Activated B cell treated with CpG ODN at 0.5 μM for 24 hours (primary cell): ENCODE results near the gene PPP2R2B. TPM values are rescaled to one million over a fixed set of nuclear protein-coding genes. Genes with fewer than 3 reads are reported as not detected.

Source experiments
- ATAC-seq: fragments of 200-7000 bp; cut with Tn5 transposase; one replicate; pipeline ENCODE4 v1.10.0; 2021; ENCODE audit warnings: low read depth, mild to moderate bottlenecking, moderate library complexity
- CTCF ChIA-PET: fragments of 350-600 bp; sonication (Branson Sonifier 250); formaldehyde crosslinking; loops from one replicate; lab custom pipeline; 2021; ENCODE audit warnings: antibody characterized with exemption; lab: Charles Lee
- POLR2A ChIA-PET: fragments of 350-600 bp; sonication (Branson Sonifier 250); formaldehyde crosslinking; loops from one replicate; lab custom pipeline; 2021; ENCODE audit warnings: antibody characterized with exemption; lab: Charles Lee
- DNase-seq: peaks from one replicate; pipeline ENCODE4 v3.0.0; 2022
- H3K27ac Mint-ChIP-seq: one replicate; pipeline ENCODE4 v1.8.0; 2020; ENCODE audit warnings: mixed read lengths
- H3K27me3 Mint-ChIP-seq: one replicate; pipeline ENCODE4 v1.8.0; 2021; ENCODE audit warnings: mixed read lengths
- H3K36me3 Mint-ChIP-seq: one replicate; pipeline ENCODE4 v1.8.0; 2021; ENCODE audit warnings: low read depth, mixed read lengths
- H3K4me1 Mint-ChIP-seq: one replicate; pipeline ENCODE4 v1.8.0; 2021; ENCODE audit warnings: mixed read lengths
- H3K4me3 Mint-ChIP-seq: one replicate; pipeline ENCODE4 v1.8.0; 2020; ENCODE audit warnings: mild to moderate bottlenecking, mixed read lengths
- H3K9me3 Mint-ChIP-seq: one replicate; pipeline ENCODE4 v1.8.0; 2020; ENCODE audit warnings: mixed read lengths
- intact Hi-C: fragments of 100-400 bp; cut with micrococcal nuclease; formaldehyde crosslinking; loops from one replicate; pipeline ENCODE4 v1.15.1; 2024
- total RNA-seq: library from RNA; stranded (reverse); gene quantifications from 2 replicates; pipeline ENCODE4 v1.2.3, GENCODE V29; 2022
- TF ChIP-seq, protein P1 (sequence below): fragments of 200-600 bp; IDR thresholded peaks from one replicate; pipeline ENCODE4 v1.8.0; 2022; ENCODE audit warnings: antibody characterized with exemption, mild to moderate bottlenecking

The PPP2R2B gene
- total RNA-seq, 1 donor from 2014 or later, result not detected

- no peak for DNase-seq
- no peaks in the 10 kb centered on the region for H3K4me1 Mint-ChIP-seq
- ATAC-seq, result no peak
- no peaks in the 10 kb centered on the region for H3K36me3 Mint-ChIP-seq
- no peak overlapping the region for H3K27ac Mint-ChIP-seq
- no peaks in the 10 kb centered on the region for H3K27me3 Mint-ChIP-seq
- no peaks in the 10 kb centered on the region for H3K9me3 Mint-ChIP-seq
- no peak overlapping the region for H3K4me3 Mint-ChIP-seq
- TF ChIP-seq, protein P1, sequence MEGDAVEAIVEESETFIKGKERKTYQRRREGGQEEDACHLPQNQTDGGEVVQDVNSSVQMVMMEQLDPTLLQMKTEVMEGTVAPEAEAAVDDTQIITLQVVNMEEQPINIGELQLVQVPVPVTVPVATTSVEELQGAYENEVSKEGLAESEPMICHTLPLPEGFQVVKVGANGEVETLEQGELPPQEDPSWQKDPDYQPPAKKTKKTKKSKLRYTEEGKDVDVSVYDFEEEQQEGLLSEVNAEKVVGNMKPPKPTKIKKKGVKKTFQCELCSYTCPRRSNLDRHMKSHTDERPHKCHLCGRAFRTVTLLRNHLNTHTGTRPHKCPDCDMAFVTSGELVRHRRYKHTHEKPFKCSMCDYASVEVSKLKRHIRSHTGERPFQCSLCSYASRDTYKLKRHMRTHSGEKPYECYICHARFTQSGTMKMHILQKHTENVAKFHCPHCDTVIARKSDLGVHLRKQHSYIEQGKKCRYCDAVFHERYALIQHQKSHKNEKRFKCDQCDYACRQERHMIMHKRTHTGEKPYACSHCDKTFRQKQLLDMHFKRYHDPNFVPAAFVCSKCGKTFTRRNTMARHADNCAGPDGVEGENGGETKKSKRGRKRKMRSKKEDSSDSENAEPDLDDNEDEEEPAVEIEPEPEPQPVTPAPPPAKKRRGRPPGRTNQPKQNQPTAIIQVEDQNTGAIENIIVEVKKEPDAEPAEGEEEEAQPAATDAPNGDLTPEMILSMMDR, result no peak
- ChIA-PET POLR2A (no interaction called here), CTCF (no interaction called here)
- intact Hi-C loops, result no loop called here
Observed at GRCh38 chr5:146917931-146918330, 39.4 kb upstream of the PPP2R2B start.

DNA sequence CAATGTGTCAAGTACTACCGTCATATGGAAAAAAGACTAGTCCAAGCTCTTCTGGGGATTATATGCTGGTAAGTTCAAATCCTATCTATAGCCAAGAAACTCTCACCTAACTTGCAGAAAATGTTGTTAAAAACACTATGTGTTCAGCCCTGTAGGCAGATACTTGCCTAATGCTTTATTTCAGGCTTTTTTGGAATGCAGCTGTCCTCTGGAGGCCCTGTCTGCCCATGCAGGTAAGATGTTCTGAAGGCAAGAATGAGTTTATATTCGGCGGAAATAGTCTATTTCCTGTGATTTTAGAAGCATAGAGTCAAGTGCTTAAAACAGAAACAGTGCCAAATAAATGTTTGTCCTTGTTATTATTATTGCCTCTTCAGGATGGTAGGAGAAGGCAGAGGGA, 34.3 kb upstream of the PPP2R2B start:
- CTCF ChIA-PET, result no interaction called here
- intact Hi-C loops, result no loop called here
- DNase-seq (no peak), ATAC-seq (no peak)
- H3K36me3 Mint-ChIP-seq, result no peaks in the 10 kb centered on the region
- TF ChIP-seq, protein P1, result no peak
- no peaks in the 10 kb centered on the region for H3K9me3 Mint-ChIP-seq
- H3K4me3 Mint-ChIP-seq, result no peak overlapping the region
- H3K4me1 Mint-ChIP-seq, result no peaks in the 10 kb centered on the region
- no peak overlapping the region for H3K27ac Mint-ChIP-seq
- no peaks in the 10 kb centered on the region for H3K27me3 Mint-ChIP-seq
- POLR2A ChIA-PET, result no interaction called here

DNA sequence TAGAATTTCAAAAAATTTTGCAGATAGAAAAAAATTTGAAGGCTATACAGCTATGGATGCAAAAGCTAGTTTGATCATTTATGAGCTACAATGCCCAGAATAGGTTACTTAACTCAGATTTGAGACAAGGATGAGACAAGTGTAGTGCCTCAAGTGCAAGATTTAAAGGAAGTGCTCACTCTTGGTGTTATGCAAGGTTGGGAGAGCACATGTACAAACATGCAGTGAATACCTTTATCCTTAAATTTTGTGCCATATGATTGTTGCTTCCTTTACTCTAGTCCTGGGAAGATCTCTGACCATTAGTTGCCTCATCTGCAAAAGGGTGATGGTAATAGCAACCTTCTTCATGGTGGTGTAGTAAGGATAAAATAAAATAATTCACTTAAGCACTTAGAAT, 31.7 kb upstream of the PPP2R2B start:
- no peak overlapping the region for H3K4me3 Mint-ChIP-seq
- ATAC-seq, result no peak
- POLR2A ChIA-PET, result no interaction called here

GRCh38 chr5:146909255-146910068, 30.9 kb upstream of the PPP2R2B start:
- H3K27me3 Mint-ChIP-seq, result no peaks in the 10 kb centered on the region
- no peaks in the 10 kb centered on the region for H3K36me3 Mint-ChIP-seq

More for the DNA sequence above, 31.7 kb upstream of the PPP2R2B start:
- Mint-ChIP-seq H3K27ac (no peak overlapping the region), H3K9me3 (peaks cover 2% of the 10 kb centered on the region), H3K27me3 (no peaks in the 10 kb centered on the region), H3K4me1 (no peaks in the 10 kb centered on the region), H3K36me3 (no peaks in the 10 kb centered on the region)
- intact Hi-C loops, result no loop called here
- CTCF ChIA-PET, result no interaction called here
- no peak for DNase-seq
- TF ChIP-seq, protein P1, result no peak

GRCh38 chr5:146906803-146907202, 28.2 kb upstream of the PPP2R2B start:
- no peak overlapping the region for H3K27ac Mint-ChIP-seq
- ATAC-seq (no peak), DNase-seq (no peak)
- POLR2A ChIA-PET, result no interaction called here
- H3K4me3 Mint-ChIP-seq, result no peak overlapping the region
- H3K4me1 Mint-ChIP-seq, result no peaks in the 10 kb centered on the region
- no peaks in the 10 kb centered on the region for H3K27me3 Mint-ChIP-seq
- no peaks in the 10 kb centered on the region for H3K36me3 Mint-ChIP-seq
- intact Hi-C loops, result no loop called here
- TF ChIP-seq, protein P1, result no peak
- H3K9me3 Mint-ChIP-seq, result peaks cover 2% of the 10 kb centered on the region
- CTCF ChIA-PET, result no interaction called here

More at GRCh38 chr5:146909255-146910068, 30.9 kb upstream of the PPP2R2B start:
- Mint-ChIP-seq H3K9me3 (peaks cover 2% of the 10 kb centered on the region), H3K4me1 (no peaks in the 10 kb centered on the region), H3K27ac (no peak overlapping the region), H3K4me3 (no peak overlapping the region)
- CTCF ChIA-PET, result no interaction called here
- no peak for DNase-seq
- intact Hi-C loops, result no loop called here
- POLR2A ChIA-PET, result no interaction called here
- TF ChIP-seq, protein P1, result no peak
- no peak for ATAC-seq
